Activated T-cell treated with anti-CD3 and anti-CD28 coated beads, Interleukin-2, amount 50 U/mL, for 48 hours (primary cell): Measurements from ENCODE around the gene RRAD.
A peak's percentile ranks its signal among the peaks of the same experiment; 100 is the strongest.
"Not testable (repeated sequence)": the region's sequence is repeated elsewhere in the genome, so short reads cannot be mapped to it uniquely, and the experiment has no call there.

ENCODE experiments used
- DNase-seq, 2 experiments: peaks; one replicate each; pipeline ENCODE4 v3.0.0-alpha.2; 2020

The RRAD gene

GRCh38 chr16:66898207-66898606 lies 27.1 kb downstream of the RRAD start:
- DNase-seq, result no peak

- not testable (repeated sequence) for DNase-seq
Measured at GRCh38 chr16:66896682-66897081, 28.7 kb downstream of the RRAD start.

- DNase-seq, result no peak
Measured at GRCh38 chr16:66895999-66896398, 29.3 kb downstream of the RRAD start.

- no peak for DNase-seq
Measured at GRCh38 chr16:66895689-66895979, 29.7 kb downstream of the RRAD start.

- DNase-seq, result peak; percentile 62 to 70
Measured at GRCh38 chr16:66894948-66895688, 30.2 kb downstream of the RRAD start.

- no peak for DNase-seq
Measured at GRCh38 chr16:66894055-66894454, 31.3 kb downstream of the RRAD start.

GRCh38 chr16:66891797-66892196 lies 33.5 kb downstream of the RRAD start:
- DNase-seq, result no peak

- DNase-seq, result no peak
Measured at GRCh38 chr16:66891360-66891759, 34.0 kb downstream of the RRAD start.

- no peak for DNase-seq
Measured at GRCh38 chr16:66890799-66891198, 34.5 kb downstream of the RRAD start.

GRCh38 chr16:66889622-66890021 lies 35.7 kb downstream of the RRAD start:
- DNase-seq, result no peak

GRCh38 chr16:66888647-66889615 lies 36.4 kb downstream of the RRAD start:
- no peak for DNase-seq

GRCh38 chr16:66886914-66887313 lies 38.4 kb downstream of the RRAD start:
- DNase-seq, result no peak

- no peak for DNase-seq
Measured at GRCh38 chr16:66886321-66886720, 39.0 kb downstream of the RRAD start.

- no peak for DNase-seq
Measured at GRCh38 chr16:66885491-66885890, 39.8 kb downstream of the RRAD start.

GRCh38 chr16:66882702-66883101 lies 42.6 kb downstream of the RRAD start:
- no peak for DNase-seq

- DNase-seq, result no peak
Measured at GRCh38 chr16:66881964-66882508, 43.3 kb downstream of the RRAD start.

- no peak for DNase-seq
Measured at GRCh38 chr16:66881560-66881959, 43.8 kb downstream of the RRAD start.

- DNase-seq, result peak; percentile 52 to 62
Measured at GRCh38 chr16:66881014-66881417, 44.3 kb downstream of the RRAD start.

GRCh38 chr16:66880288-66881013 lies 44.9 kb downstream of the RRAD start, which contains the start of gene PDP2:
TSS of gene PDP2 (plus strand) at chr16:66880515. CDS start at chr16:66884285, 3,770 bp downstream.
- peak; percentile 96 to 97 for DNase-seq

GRCh38 chr16:66878067-66878466 lies 47.3 kb downstream of the RRAD start:
- DNase-seq, result peak; percentile 79 to 85

GRCh38 chr16:66874079-66874775 lies 51.1 kb downstream of the RRAD start:
- DNase-seq, result peak; percentile 52 to 55

- no peak for DNase-seq
Measured at GRCh38 chr16:66873685-66874055, 51.7 kb downstream of the RRAD start.
